GM18502 (cell line): ENCODE measurements around the gene CYP2C9.
A peak's percentile ranks its signal among the peaks of the same experiment; 100 is the strongest.
"Not testable (repeated sequence)": the region's sequence is repeated elsewhere in the genome, so short reads cannot be mapped to it uniquely, and the experiment has no call there.

Experiments
- ATAC-seq: cut with Tn5 transposase; IDR thresholded peaks from one replicate; pipeline ENCODE4 v1.9.1; 2021; ENCODE audit warnings: mild to moderate bottlenecking; ENCODE audit not compliant: unreplicated experiment, poor library complexity

Gene CYP2C9

GRCh38 chr10:94938383-94938782 lies at the start of gene CYP2C9:
Gene CYP2C9, plus strand, starts transcription at chr10:94938658. Its CDS starts 25 bp downstream, at chr10:94938683.
- ATAC-seq: no peak

GRCh38 chr10:94889123-94889522 lies 49.3 kb upstream of the CYP2C9 start:
- ATAC-seq: no peak

- no peak for ATAC-seq
Observed at GRCh38 chr10:94890264-94891022, 48.0 kb upstream of the CYP2C9 start.

GRCh38 chr10:94898414-94898813 lies 40.0 kb upstream of the CYP2C9 start:
- ATAC-seq: not testable (repeated sequence)

GRCh38 chr10:94902080-94902479 lies 36.4 kb upstream of the CYP2C9 start:
- no peak for ATAC-seq

- ATAC-seq: no peak
Observed at GRCh38 chr10:94902570-94902969, 35.9 kb upstream of the CYP2C9 start.

GRCh38 chr10:94904506-94905148 lies 33.8 kb upstream of the CYP2C9 start:
- ATAC-seq: not testable (repeated sequence)

GRCh38 chr10:94916423-94916822 lies 22.0 kb upstream of the CYP2C9 start:
- no peak for ATAC-seq

GRCh38 chr10:94936721-94937120 lies 1.7 kb upstream of the CYP2C9 start:
- no peak for ATAC-seq

- not testable (repeated sequence) for ATAC-seq
Observed at GRCh38 chr10:94943432-94944103, 5.1 kb downstream of the CYP2C9 start.

- ATAC-seq: not testable (repeated sequence)
Observed at GRCh38 chr10:94946181-94946580, 7.7 kb downstream of the CYP2C9 start.

GRCh38 chr10:94963901-94964300 lies 25.4 kb downstream of the CYP2C9 start:
- ATAC-seq: peak; percentile 75

GRCh38 chr10:94983555-94983954 lies 45.1 kb downstream of the CYP2C9 start:
- ATAC-seq: no peak

- no peak for ATAC-seq
Observed at GRCh38 chr10:94989192-94989591, 50.7 kb downstream of the CYP2C9 start.

GRCh38 chr10:94991243-94991888 lies 52.9 kb downstream of the CYP2C9 start:
- ATAC-seq: no peak

- ATAC-seq: no peak
Observed at GRCh38 chr10:94992811-94993210, 54.4 kb downstream of the CYP2C9 start.

GRCh38 chr10:94997741-94998174 lies 59.3 kb downstream of the CYP2C9 start:
- ATAC-seq: no peak

GRCh38 chr10:95026461-95026860 lies 88.0 kb downstream of the CYP2C9 start:
- ATAC-seq: no peak

GRCh38 chr10:95031656-95032055 lies 93.2 kb downstream of the CYP2C9 start:
- no peak for ATAC-seq

GRCh38 chr10:95034401-95034800 lies 95.9 kb downstream of the CYP2C9 start:
- ATAC-seq: no peak
